ENCODE data around the gene ATP11A.
"Not testable (repeated sequence)": the region's sequence is repeated elsewhere in the genome, so short reads cannot be mapped to it uniquely, and the experiment has no call there.

The ATP11A gene

DNA sequence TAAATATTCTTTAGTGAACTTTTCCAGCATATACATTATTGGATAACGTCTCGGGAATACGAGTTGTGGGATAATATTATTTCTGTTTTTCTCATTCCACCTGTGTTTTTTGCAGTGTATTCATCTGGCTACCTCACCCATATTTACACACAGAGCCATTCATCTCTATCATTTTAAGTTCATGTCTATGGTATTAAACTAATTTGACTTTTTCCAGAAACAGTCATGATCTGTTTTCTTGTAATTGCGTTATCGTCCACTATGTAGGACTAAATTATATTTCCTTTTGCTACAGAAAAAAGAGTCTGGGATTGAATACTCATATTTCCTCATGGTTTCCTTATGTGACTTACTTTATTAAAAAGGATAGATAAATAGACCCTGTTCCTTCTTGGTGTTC is 2.7 kb downstream of the ATP11A start:
- no peak for DNase-seq (ENCODE audit: low read depth, low spot score)

GRCh38 chr13:112693831-112694497 is 4.1 kb downstream of the ATP11A start:
- peak; percentile 42 for DNase-seq (ENCODE audit: low read depth, low spot score)

- DNase-seq (ENCODE audit: low read depth, low spot score), result no peak
Observed at GRCh38 chr13:112695121-112695520, 5.3 kb downstream of the ATP11A start.

DNA sequence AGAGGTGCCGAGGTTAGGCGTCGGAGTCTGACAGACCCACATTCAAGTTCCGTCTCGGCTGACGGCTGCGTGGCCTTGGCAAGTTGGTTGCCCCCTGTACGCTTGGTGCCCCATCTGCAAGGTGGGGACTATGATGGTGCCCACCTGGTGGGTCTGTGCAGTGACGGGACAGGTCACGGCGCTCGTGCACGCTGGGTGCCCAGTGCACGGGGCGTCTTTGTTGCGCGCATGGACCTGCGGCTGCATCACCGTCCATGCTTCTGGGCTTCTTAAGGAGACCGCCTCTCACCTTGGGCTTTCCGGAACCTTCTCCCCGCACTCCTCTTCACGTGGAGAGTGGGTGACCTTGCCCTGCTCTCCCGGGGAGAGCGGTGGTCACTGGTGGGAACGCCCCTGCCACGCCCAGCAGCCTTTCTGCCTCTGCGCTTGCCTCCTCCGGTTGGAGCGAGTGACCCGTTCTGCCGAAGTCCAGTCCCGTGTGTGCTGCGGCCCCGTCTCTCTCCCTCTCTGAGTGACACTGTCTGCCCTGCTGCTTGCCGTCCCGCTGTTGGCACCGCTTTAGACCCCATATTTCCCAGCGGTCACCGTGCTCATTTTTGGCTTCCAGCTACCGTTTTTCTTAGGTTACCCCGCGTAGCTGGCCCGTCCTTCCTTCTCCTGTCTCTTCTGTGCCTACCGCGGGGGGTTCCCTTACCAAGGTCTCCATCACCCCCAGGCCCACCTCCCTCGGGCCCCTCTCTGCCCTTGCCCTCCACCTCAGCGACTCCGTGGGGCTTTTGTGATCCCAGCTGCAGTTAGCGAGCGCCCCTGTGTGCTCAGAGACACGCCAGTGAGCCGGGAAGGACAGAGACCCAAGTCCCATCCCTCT is 6.4 kb downstream of the ATP11A start:
- no peak for DNase-seq (ENCODE audit: low read depth, low spot score)

GRCh38 chr13:112696869-112697465 is 7.1 kb downstream of the ATP11A start:
- no peak for DNase-seq (ENCODE audit: low read depth, low spot score)

- DNase-seq (ENCODE audit: low read depth, low spot score), result no peak
Observed at GRCh38 chr13:112697756-112698655, 8.2 kb downstream of the ATP11A start.

DNA sequence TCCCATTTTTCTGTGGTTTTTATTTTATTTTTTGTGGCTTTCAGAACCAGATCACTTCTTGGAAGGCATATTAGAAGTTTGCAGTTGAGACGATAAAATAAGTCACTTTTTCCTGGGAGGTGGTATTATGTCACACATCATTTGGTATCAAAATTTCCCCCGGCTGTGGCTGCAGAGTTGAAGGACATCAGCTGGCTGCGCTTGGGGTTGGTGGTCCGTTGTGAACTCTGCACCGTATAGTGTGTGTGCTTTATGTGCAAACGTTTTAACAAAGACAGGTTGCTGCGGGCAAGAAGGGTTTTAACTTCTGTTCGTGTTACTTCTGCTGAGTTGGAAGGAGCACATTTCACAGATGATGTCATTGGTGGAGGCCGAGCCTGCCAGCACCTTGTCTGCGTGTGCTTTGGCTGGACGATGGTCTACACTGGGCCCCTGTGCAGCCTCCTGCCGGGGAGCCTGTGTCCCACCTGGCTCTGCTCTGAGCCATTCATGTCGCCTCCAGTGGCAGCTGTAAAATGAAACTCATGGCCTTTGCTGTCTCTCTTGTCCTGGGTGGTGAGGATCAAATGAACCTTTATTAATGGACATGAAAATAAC is 9.6 kb downstream of the ATP11A start:
- no peak for DNase-seq (ENCODE audit: low read depth, low spot score)

DNA sequence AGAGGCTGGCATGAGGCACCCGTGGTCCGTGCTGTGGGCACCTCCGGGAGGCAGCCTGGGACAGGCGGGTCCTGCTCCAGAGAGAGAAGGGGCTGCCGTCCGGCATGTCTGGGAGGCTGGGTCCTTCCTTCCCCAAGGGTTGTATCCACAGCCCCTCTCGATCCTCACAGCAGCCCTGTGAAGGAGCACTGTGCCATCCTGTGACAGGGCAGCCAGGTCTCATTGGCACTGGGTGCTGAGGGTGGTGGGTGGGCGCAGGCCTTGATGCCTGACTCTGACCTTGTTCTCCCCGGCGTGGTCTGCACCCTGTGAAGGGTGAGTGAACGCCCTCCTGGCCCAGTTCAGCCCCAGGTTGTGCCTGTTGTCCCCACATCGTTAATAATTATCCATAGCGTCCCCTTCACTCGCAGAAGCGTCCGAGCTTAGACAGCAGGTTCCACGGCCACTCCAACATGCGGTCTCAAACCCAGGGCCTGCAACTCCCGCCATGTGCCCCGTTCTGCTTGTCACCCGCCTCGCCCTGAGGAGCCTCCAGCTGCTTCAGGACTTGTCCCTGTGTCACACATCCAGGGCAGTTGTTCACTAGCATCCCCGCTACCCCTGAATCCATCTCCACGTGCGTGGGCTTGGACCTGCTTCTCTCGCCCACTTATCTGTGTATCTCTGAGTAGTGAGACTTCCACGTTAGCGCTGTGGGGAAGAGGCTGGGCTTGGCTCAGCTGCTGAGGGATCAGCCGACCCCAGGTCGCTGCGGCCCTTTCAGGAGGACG is 10.6 kb downstream of the ATP11A start:
- DNase-seq (ENCODE audit: low read depth, low spot score), result no peak

GRCh38 chr13:112702341-112702985 is 12.6 kb downstream of the ATP11A start:
- peak; percentile 55 for DNase-seq (ENCODE audit: low read depth, low spot score)

DNA sequence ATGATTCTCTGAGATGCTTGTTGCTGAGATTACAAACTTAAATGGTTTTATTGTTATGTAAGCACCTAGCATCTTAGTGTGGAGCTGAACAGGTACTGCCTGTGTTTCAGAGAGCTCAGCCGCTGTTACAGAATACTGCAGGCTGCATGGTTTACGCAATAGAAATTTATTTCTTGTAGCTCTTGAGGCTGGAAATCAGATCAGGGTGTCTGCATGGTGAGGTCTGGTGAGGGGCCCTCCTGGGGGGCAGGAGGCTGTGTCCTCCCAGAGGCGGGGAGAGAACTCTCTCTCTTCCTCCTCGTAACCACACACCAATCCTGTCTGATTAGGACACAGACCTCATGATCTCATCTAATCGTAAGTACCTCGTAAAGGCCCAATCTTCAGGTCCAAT is 13.1 kb downstream of the ATP11A start:
- no peak for DNase-seq (ENCODE audit: low read depth, low spot score)

GRCh38 chr13:112703449-112704284 is 13.8 kb downstream of the ATP11A start:
- no peak for DNase-seq (ENCODE audit: low read depth, low spot score)

DNA sequence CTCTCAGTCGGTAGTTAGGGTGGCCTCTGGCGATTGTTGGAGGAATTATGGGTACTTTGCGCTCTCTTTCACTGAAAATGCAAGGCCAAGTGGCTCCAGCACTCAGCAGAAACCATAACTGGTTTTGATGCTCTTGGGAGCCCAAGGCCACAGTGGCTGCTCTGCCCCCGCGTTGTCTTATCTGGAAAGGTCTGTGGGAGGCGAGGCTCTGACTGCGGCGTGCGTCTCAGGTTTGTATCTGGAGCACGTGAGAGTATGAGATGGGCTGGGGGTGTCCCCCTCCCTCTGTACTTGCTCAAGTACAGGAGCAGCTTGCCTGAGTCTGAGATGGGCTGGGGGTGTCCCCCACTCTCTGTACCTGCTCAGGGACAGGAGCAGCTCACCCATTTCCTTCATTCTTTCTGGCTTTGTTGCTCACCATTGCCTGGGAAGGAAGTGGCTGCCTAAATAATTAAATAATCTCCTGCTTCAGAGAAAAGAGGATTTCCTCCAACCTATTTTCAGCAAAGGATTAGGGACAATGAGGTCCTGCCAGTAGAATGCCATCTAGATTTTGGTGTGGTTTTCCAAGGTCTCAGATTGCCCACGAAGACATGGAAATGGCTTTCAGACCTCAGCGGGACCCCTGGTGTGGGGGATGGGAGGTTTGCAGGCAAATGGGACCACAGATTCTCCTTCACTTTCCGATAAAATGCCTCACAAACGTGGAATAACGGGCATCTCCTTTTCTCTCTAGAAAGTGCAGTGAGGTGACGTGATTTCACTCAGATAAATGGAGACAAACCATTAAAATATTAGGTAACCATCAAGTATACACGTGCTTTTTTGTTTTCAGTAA is 14.7 kb downstream of the ATP11A start:
- DNase-seq (ENCODE audit: low read depth, low spot score), result no peak

DNA sequence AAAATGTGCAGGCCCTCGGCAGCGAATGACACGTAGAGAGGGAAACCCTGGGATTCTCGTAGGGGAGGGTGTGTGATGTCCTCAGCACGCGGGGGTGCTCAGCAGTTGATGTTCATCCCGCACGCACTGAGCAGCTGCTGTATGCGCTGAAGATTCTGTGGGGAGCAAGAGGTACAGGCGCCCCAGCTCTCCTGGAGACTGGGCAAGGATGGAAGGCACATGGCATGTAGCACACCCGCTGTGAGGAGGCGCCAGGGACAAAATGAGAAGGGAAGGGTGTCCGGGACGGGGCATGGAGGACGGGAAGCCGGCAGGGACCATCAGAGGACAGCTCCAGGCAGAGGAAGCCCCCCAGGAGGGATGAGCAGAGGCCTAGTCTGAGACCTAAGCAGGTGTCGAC is 15.4 kb downstream of the ATP11A start:
- DNase-seq (ENCODE audit: low read depth, low spot score), result no peak

GRCh38 chr13:112706171-112706570 is 16.3 kb downstream of the ATP11A start:
- DNase-seq (ENCODE audit: low read depth, low spot score), result no peak

- DNase-seq (ENCODE audit: low read depth, low spot score), result no peak
Observed at GRCh38 chr13:112708560-112709240, 18.9 kb downstream of the ATP11A start.

DNA sequence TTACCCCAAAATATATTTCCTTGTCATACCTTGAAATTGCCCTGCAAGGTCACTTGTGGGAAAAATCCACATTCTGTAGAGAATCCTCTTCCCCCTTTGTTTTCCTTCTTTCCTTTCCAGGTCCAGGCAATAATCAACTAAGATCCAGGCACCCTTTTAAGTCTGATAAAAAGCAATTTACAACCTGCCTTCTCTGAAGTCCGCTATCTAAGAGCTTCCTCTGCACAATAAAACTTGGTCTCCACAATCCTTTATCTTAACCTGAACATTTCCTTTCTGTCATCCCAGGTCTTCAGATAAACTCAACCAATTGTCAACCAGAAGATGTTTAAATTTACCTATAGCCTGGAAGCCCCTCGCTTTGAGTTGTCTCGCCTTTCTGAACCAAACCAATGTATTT is 19.5 kb downstream of the ATP11A start:
- DNase-seq (ENCODE audit: low read depth, low spot score), result not testable (repeated sequence)

Measured in ELF-1 (cell line).